ENCODE results near the gene TFB2M. TPM values are rescaled to one million over a fixed set of nuclear protein-coding genes. Genes with fewer than 3 reads are reported as not detected.

TFB2M gene
- total and polyA plus RNA-seq, 8 donors, result 4.7 to 34.8 (median 10.9) TPM

GRCh38 chr1:246513041-246513440 lies 53.0 kb downstream of the TFB2M start:
- peaks cover 0 to 2% (median 0%) of the 10 kb centered on the region in 4 donors for H3K4me1 ChIP-seq
- no peaks in the 10 kb centered on the region for H3K27me3 ChIP-seq
- WGBS, 5 donors, result 91 to 100% (median 93%) methylated on average over 2 to 5 of the region's 5 CpGs; no CpG with 5 or more reads in 1 of the 5 donors
- peaks cover 4 to 47% (median 36%) of the 10 kb centered on the region in 4 donors for H3K9me3 ChIP-seq
- no peak overlapping the region for H3K4me3 ChIP-seq
- TF ChIP-seq POLR2A (IDR thresholded peaks at IDR 0.05) (no peak), CTCF (IDR thresholded peaks at IDR 0.05) (no peak), EP300 (IDR thresholded peaks at IDR 0.05) (no peak), POLR2AphosphoS5 (IDR thresholded peaks at IDR 0.05) (no peak)
- intact Hi-C loops (cut with DNase I; ENCODE audit: low total_unique reads), result no loop called here
- H3K27ac ChIP-seq, result no peak overlapping the region
- DNase-seq, result no peak
- H3K36me3 ChIP-seq, result no peaks in the 10 kb centered on the region

- intact Hi-C loops (cut with DNase I; ENCODE audit: low total_unique reads), result no loop called here
- Histone ChIP-seq H3K27me3 (no peaks in the 10 kb centered on the region), H3K9me3 (peaks cover 4 to 45% (median 36%) of the 10 kb centered on the region in 4 donors), H3K27ac (no peak overlapping the region), H3K4me1 (peaks cover 0 to 6% (median 2%) of the 10 kb centered on the region in 4 donors), H3K36me3 (no peaks in the 10 kb centered on the region), H3K4me3 (no peak overlapping the region)
- DNase-seq, result no peak
- 88 to 94% (median 90%) methylated on average over 6 to 10 of the region's 10 CpGs for WGBS, 5 donors
- TF ChIP-seq POLR2A (IDR thresholded peaks at IDR 0.05), result no peak
- no peak for TF ChIP-seq CTCF (IDR thresholded peaks at IDR 0.05)
- TF ChIP-seq EP300 (IDR thresholded peaks at IDR 0.05), result no peak
- no peak for TF ChIP-seq POLR2AphosphoS5 (IDR thresholded peaks at IDR 0.05)
These were observed 53.4 kb downstream of the TFB2M start for GRCh38 chr1:246512635-246513034.

- TF ChIP-seq POLR2AphosphoS5 (IDR thresholded peaks at IDR 0.05), result no peak
- no peak for TF ChIP-seq POLR2A (IDR thresholded peaks at IDR 0.05)
- no peak for TF ChIP-seq CTCF (IDR thresholded peaks at IDR 0.05)
- TF ChIP-seq EP300 (IDR thresholded peaks at IDR 0.05), result no peak
- 87 to 95% (median 93%) methylated on average over 7 of the region's 7 CpGs for WGBS, 5 donors
- Histone ChIP-seq H3K36me3 (no peaks in the 10 kb centered on the region), H3K4me3 (no peak overlapping the region), H3K27me3 (no peaks in the 10 kb centered on the region), H3K27ac (no peak overlapping the region), H3K4me1 (peaks cover 0 to 8% (median 5%) of the 10 kb centered on the region in 4 donors), H3K9me3 (peaks cover 4 to 41% (median 36%) of the 10 kb centered on the region in 4 donors)
- intact Hi-C loops (cut with DNase I; ENCODE audit: low total_unique reads), result no loop called here
- no peak for DNase-seq
These were observed 53.8 kb downstream of the TFB2M start for GRCh38 chr1:246512230-246512629.

GRCh38 chr1:246511203-246511602 lies 54.9 kb downstream of the TFB2M start:
- Histone ChIP-seq H3K27ac (no peak overlapping the region), H3K4me1 (peaks cover 2 to 14% (median 11%) of the 10 kb centered on the region in 4 donors), H3K36me3 (no peaks in the 10 kb centered on the region), H3K4me3 (no peak overlapping the region), H3K9me3 (peaks cover under 1 to 31% (median 28%) of the 10 kb centered on the region in 4 donors), H3K27me3 (no peaks in the 10 kb centered on the region)
- no peak for DNase-seq
- intact Hi-C loops (cut with DNase I; ENCODE audit: low total_unique reads), result no loop called here
- 95 to 98% (median 96%) methylated on average over 6 to 7 of the region's 7 CpGs for WGBS, 5 donors
- TF ChIP-seq POLR2AphosphoS5 (IDR thresholded peaks at IDR 0.05) (no peak), EP300 (IDR thresholded peaks at IDR 0.05) (no peak), POLR2A (IDR thresholded peaks at IDR 0.05) (no peak), CTCF (IDR thresholded peaks at IDR 0.05) (no peak)

Measured in stomach (tissue), 9 donors.